Measurements from ENCODE around the gene STS.

Gene STS, protein sequence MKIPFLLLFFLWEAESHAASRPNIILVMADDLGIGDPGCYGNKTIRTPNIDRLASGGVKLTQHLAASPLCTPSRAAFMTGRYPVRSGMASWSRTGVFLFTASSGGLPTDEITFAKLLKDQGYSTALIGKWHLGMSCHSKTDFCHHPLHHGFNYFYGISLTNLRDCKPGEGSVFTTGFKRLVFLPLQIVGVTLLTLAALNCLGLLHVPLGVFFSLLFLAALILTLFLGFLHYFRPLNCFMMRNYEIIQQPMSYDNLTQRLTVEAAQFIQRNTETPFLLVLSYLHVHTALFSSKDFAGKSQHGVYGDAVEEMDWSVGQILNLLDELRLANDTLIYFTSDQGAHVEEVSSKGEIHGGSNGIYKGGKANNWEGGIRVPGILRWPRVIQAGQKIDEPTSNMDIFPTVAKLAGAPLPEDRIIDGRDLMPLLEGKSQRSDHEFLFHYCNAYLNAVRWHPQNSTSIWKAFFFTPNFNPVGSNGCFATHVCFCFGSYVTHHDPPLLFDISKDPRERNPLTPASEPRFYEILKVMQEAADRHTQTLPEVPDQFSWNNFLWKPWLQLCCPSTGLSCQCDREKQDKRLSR

DNA sequence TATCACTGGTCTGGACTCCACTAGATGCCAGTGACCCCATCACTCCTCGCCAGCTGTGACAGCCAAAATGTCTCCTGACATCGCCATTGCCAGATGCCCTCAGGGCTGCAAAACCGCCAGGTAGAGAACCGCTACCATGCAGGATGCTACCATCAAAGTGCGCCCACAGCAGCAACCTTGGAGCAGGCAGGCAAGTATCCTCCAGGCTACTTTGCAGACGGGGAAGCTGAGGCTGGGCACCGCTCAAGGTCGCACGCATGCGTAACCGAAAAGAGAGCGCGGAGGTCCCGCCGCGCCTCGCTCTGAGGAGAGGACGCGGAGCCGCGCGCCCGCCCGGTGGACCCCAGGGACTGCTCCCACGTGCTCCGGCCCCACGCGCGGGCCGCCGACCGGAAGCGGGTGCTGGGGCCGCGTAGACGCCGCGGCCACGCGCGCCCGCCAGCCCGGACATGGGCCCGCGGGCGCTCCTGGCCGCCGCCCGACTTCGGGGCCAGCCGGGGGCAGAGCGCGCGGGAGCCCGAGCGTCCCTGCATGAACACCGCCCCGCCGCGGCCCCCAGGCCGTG, at the start of gene STS:
STS (plus strand) TSS at position 300 of the 565 bp plus-strand sequence. CDS start 105,488 bp downstream, outside the sequence.
- peak; percentile 5 for DNase-seq

- DNase-seq = no peak
These were observed 47.5 kb upstream of the STS start for GRCh38 chrX:7100022-7100421.

- DNase-seq = no peak
These were observed 45.4 kb upstream of the STS start for GRCh38 chrX:7102119-7102518.

DNA sequence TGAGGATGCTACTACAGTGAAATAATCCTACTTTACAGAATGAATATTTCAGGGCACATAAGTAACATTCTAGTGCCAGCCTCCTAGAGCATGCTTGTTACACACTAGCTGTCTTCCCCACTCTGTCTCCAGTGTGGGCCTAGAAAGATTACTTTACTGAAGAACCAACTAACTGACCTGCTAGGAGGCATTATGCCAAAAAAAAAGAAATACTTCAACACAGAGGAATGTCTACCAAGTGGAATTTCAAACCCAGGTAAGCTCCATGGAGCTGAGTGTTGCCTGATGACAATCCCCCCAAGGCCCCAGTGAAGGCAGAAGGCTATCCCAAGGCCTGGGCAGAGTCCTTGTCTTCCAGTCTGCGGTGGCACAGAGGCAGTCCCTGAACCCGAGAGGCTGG, 40.9 kb upstream of the STS start:
- no peak for DNase-seq

- no peak for DNase-seq
These were observed 39.5 kb upstream of the STS start for GRCh38 chrX:7108030-7108429.

GRCh38 chrX:7109049-7109531, 38.4 kb upstream of the STS start:
- no peak for DNase-seq

DNA sequence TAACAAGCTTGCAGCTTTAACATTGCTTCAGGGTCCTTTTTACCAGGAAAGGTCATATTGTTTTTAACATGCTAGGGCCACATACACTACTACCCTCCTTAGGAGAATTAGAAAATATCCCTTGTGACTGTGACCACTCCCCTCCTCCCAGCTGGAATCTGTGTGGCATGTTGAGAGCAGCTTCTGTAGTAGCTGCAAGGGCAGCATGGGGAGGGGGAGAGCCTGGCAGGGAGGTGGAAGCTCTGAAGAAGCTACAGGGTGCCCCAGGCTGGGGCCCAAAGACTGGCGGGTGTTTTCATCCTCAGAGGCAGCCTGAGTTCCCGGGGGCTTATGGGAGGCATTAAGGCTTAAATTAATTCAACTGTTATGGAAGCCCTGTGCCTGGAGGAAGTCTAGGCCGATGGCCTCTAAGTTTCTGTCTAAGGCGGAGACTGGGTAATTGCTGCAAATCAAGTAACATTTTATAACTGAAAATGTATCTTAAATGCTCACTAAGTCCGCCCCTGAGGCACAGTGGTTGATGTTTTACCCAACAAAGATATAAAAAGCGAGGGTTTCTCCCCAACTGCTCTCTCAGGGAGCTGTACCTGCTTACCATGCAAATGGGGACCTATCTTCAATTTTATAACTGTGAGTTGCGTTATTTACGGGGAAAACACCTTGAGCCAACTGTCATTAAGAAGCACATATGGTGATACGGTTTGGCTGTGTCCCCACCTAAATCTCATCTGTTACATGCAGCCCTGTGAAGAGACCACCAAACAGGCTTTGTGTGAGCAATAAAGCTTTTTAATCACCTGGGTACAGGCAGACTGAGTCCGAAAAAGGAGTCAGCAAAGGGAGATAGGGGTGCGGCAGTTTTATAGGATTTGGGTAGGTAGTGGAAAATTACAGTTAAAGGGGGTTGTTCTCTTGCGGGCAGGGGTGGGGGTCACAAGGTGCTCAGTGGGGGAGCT, 37.4 kb upstream of the STS start:
- DNase-seq = no peak

- DNase-seq = no peak
These were observed 36.7 kb upstream of the STS start for GRCh38 chrX:7110821-7111276.

DNA sequence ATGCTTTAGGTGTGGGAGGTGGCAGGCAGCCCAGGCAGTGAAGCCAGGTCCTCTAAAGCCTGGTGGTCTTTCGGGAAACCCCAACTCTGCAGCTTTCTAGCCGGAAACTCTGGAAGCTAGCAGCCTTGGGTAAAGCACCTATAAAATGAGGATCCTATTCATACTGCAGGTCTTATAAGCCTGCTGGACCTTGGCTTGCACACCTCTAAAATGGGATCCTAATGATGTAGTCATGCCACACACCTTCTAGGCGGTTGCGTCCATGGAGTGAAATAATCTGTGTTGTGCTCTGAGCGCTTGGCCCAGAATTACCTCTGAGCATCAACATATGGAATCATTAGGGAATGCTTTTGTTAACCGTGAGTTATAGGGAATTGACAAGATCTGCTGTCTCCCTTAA, 36.0 kb upstream of the STS start:
- DNase-seq = no peak

- no peak for DNase-seq
These were observed 35.4 kb upstream of the STS start for GRCh38 chrX:7112071-7112470.

DNA sequence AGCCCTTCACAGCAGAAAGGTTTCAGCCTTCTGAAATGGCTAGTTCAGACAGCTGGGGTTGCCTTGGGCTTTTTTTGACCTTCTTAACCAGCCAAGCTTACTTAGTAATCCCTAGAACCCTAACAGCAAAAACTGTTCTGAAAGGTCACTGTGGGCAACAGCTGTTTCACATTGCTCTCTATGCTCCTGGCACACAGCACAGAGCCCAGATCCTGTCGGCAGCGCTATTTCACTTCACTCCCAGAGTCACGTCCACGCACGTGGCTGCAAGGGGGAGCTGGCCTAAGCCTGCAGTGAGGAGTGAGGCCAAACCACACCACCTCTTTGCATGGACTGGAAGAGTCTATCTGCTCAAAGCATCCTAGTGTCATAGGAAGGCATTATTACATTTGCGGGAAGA, 32.0 kb upstream of the STS start:
- no peak for DNase-seq

DNA sequence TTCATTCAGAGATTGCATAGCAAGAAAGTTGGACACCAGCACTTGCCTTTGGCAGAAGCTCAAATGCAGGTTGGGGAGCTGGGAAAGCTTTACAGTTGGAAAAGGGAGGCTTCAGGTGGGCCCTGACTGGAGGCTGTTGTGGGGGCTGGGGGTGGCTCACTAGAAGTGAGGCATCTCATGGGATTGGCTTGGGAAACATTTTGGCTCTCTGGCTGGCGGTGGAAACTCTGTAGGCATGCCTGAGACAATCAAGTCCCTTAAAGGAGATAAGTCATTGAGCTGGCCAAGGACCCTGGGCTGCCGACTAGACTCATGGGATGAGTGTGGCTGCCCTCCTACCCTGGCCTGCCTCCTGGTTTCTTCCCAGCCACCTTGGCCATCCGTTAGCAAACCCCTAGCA, 31.4 kb upstream of the STS start:
- DNase-seq = no peak

DNA sequence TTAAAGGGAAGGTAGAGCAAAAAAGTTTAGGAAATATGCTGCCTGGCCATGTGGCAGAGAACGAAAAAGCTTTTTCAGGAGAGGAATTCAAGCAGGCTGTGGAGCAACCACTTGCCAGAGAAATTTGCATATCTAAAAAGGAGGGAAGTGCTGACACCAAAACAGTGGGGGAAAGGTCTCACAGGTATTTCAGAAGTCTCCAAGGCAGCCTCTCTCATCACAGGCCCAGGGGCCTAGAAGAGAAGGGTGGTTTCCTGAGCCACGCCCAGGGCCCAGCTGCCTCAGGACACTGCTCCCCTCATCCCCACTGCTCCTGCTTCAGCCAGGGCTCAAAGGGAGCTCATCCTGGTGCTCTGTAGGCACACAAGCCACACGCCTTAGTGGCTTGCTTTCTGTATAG, 29.9 kb upstream of the STS start:
- no peak for DNase-seq

- DNase-seq = no peak
These were observed 27.3 kb upstream of the STS start for GRCh38 chrX:7119950-7120877.

DNA sequence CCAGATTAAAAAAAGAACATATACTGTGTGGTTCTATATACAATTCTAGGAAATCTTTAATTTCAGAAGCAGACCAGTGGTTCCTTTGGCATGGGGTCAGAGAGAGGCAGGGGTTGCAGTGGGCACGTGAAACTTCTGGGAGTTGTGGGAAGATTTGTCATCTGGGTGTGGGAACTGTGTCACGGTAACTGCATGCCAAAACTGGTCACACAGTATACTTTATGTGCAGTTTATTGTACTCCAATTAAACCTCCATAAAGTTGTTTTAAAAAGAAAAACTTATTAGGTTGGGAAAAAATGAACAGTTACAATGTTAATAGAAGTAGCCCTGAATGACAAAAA, 26.7 kb upstream of the STS start:
- DNase-seq = no peak

DNA sequence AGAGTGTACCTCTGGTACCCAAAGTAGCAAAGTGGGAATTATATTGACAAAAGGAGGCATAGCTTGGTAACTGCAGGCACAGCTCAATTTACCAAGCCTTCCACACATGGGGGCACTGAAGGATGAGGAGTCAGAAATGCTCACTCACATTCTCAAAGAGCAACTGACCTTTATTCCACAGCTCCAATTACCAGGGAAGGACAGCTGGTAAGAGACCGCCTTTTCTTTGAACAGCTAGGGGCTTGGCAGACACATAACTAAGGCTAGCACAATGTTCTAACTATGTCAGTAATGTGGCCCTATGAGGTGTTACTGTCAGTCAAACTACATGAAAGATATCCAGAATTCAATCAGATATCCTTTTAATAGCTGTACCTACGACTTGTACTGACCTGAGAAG, 20.5 kb upstream of the STS start:
- DNase-seq = no peak

DNA sequence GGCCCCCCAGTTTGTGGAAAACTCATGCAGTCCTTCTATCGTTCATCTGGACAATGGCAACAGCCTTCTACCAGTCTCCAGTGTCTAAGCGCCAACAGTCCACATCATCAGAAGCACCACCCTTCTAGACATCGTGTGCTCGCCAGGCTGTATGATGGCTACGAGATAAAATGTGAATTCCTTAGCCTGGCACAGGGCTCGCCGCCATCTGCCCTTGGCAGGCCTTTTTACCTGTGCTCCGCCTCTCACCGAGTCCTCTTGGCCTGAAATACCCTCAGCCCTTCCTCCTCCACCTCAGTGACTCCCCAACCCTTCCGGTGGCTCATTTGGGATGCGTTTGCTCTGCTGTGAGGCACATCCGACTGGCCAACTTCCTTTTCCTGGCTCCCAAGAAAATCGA, 15.9 kb upstream of the STS start:
- no peak for DNase-seq

- DNase-seq = no peak
These were observed 15.0 kb upstream of the STS start for GRCh38 chrX:7132335-7133049.

- DNase-seq = no peak
These were observed 14.5 kb upstream of the STS start for GRCh38 chrX:7133050-7133440.

GRCh38 chrX:7134981-7135380, 12.5 kb upstream of the STS start:
- DNase-seq = no peak
